Endodermal cell (in vitro differentiated cells): ENCODE data around the gene ERFE. TPM values are rescaled to one million over a fixed set of nuclear protein-coding genes. Genes with fewer than 3 reads are reported as not detected.

ENCODE experiments used
- DNase-seq: peaks from one replicate; pipeline ENCODE4 v3.0.0-alpha.2; 2017
- H3K27ac ChIP-seq: 2 replicates; pipeline ENCODE4 v1.5.1; 2013; ENCODE audit warnings: mild to moderate bottlenecking, low read depth, low read length, moderate library complexity
- H3K27me3 ChIP-seq: 2 replicates; pipeline ENCODE4 v1.6.1; 2013; ENCODE audit warnings: mild to moderate bottlenecking, low read length, moderate library complexity; ENCODE audit not compliant: insufficient read depth, control insufficient read depth, poor library complexity, severe bottlenecking
- H3K36me3 ChIP-seq: 2 replicates; pipeline ENCODE4 v1.7.0; 2013; ENCODE audit warnings: mild to moderate bottlenecking, low read length, moderate library complexity; ENCODE audit not compliant: control insufficient read depth, insufficient read depth
- H3K4me1 ChIP-seq: one replicate; pipeline ENCODE4 v1.7.0; 2013; ENCODE audit warnings: low read length; ENCODE audit not compliant: control insufficient read depth, insufficient read depth
- H3K4me3 ChIP-seq: 2 replicates; pipeline ENCODE4 v1.5.1; 2013; ENCODE audit warnings: mild to moderate bottlenecking, low read length, moderate library complexity
- H3K9ac ChIP-seq: 2 replicates; pipeline ENCODE4 v1.6.1; 2013; ENCODE audit warnings: mild to moderate bottlenecking, low read length, moderate library complexity; ENCODE audit not compliant: poor library complexity, severe bottlenecking; ENCODE audit errors: extremely low read depth
- H3K9me3 ChIP-seq: 2 replicates; pipeline ENCODE4 v1.6.1; 2013; ENCODE audit warnings: mild to moderate bottlenecking, low read length, moderate library complexity; ENCODE audit not compliant: control insufficient read depth
- H3K27ac Mint-ChIP-seq: 2 replicates; pipeline ENCODE4 v1.8.0; 2020; ENCODE audit warnings: mixed read lengths
- H3K27me3 Mint-ChIP-seq: 2 replicates; pipeline ENCODE4 v1.8.0; 2021; ENCODE audit warnings: mild to moderate bottlenecking, mixed read lengths; ENCODE audit not compliant: insufficient read depth
- H3K36me3 Mint-ChIP-seq: 2 replicates; pipeline ENCODE4 v1.8.0; 2020; ENCODE audit warnings: low read depth, mixed read lengths
- H3K4me1 Mint-ChIP-seq: 2 replicates; pipeline ENCODE4 v1.8.0; 2020; ENCODE audit warnings: mixed read lengths
- H3K4me3 Mint-ChIP-seq: 2 replicates; pipeline ENCODE4 v1.8.0; 2020; ENCODE audit warnings: mild to moderate bottlenecking, moderate library complexity, mixed read lengths
- H3K9me3 Mint-ChIP-seq: 2 replicates; pipeline ENCODE4 v1.8.0; 2020; ENCODE audit warnings: mild to moderate bottlenecking, mixed read lengths
- WGBS, 2 experiments: methylation state at CpG; one replicate each; pipeline versions ENCODE4 v1.1.5 to v1.1.7; 2013; ENCODE audit warnings: missing lambda C conversion rate in 2 of 2, mixed read lengths in 1 of 2; ENCODE audit not compliant: insufficient coverage in 1 of 2, insufficient read length in 1 of 2; 5-methylcytosine and 5-hydroxymethylcytosine counted together
- total RNA-seq, 2 donors: library from RNA; stranded (reverse); fragmentation: NEBNext Ultra II Directional in 1 of 2; extraction: Animal tissue kit (Norgen Biotek cat#: 25700) in 1 of 2; gene quantifications; 2 replicates in 1 of 2; 3 replicates in 1 of 2; pipeline ENCODE4 v1.2.1, GENCODE V29; 2021
- TF ChIP-seq, protein P1 (sequence below): fragments of 200-600 bp; sonication (generic); conservative IDR thresholded peaks from 2 replicates; pipeline ENCODE4 v1.5.0; 2021; ENCODE audit warnings: antibody characterized with exemption, mild to moderate bottlenecking

Gene ERFE
- total RNA-seq, 2 donors from 2014 or later = 0.48 to 1.6 TPM

DNA sequence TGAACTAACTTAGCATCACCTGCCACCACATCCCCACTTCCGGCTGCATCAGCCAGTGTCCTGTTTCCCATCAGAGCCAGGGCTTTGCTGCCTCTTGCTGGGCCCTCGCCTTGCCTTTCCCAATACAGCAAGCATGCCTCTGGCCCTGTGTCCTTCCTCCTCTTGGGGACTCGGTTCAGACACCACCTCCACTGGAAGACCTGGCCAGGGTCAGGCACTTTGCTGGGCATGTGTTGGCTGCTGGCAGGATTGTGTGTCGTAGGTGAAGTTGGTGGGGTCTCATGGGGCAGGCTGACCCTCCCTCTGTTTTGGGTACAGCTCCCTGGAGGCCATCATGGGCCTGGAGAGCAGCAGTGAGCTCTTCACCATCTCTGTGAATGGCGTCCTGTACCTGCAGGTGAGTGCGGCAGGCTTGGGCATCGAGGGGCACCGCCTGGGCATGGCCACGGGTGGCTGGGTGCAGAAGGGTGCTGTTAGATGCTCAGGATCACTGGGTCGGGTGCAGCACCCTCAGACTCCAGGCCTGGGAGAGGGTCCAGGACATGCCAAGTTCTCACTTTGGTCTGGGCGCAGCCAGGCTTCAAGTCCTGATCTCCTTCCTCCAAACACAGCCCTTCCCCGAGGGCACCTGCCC lies 6.6 kb downstream of the ERFE start:
- H3K4me3 Mint-ChIP-seq = peak overlapping the region; percentile 40
- no peaks in the 10 kb centered on the region for H3K4me1 Mint-ChIP-seq
- H3K27me3 Mint-ChIP-seq = peaks cover 46% of the 10 kb centered on the region
- TF ChIP-seq, protein P1, sequence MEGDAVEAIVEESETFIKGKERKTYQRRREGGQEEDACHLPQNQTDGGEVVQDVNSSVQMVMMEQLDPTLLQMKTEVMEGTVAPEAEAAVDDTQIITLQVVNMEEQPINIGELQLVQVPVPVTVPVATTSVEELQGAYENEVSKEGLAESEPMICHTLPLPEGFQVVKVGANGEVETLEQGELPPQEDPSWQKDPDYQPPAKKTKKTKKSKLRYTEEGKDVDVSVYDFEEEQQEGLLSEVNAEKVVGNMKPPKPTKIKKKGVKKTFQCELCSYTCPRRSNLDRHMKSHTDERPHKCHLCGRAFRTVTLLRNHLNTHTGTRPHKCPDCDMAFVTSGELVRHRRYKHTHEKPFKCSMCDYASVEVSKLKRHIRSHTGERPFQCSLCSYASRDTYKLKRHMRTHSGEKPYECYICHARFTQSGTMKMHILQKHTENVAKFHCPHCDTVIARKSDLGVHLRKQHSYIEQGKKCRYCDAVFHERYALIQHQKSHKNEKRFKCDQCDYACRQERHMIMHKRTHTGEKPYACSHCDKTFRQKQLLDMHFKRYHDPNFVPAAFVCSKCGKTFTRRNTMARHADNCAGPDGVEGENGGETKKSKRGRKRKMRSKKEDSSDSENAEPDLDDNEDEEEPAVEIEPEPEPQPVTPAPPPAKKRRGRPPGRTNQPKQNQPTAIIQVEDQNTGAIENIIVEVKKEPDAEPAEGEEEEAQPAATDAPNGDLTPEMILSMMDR = no peak
- 93 to 95% methylated on average over 9 to 12 of the region's 12 CpGs for WGBS, 2 experiments
- H3K27ac ChIP-seq = no peak overlapping the region
- no peak overlapping the region for H3K27ac Mint-ChIP-seq
- no peaks in the 10 kb centered on the region for H3K9me3 ChIP-seq
- peak; percentile 46 for DNase-seq
- H3K9me3 Mint-ChIP-seq = no peaks in the 10 kb centered on the region
- peaks cover 54% of the 10 kb centered on the region for H3K27me3 ChIP-seq
- H3K36me3 Mint-ChIP-seq = peaks cover 7% of the 10 kb centered on the region
- no peak overlapping the region for H3K9ac ChIP-seq
- peaks cover 21% of the 10 kb centered on the region for H3K36me3 ChIP-seq
- H3K4me3 ChIP-seq = no peak overlapping the region
- H3K4me1 ChIP-seq = no peaks in the 10 kb centered on the region

DNA sequence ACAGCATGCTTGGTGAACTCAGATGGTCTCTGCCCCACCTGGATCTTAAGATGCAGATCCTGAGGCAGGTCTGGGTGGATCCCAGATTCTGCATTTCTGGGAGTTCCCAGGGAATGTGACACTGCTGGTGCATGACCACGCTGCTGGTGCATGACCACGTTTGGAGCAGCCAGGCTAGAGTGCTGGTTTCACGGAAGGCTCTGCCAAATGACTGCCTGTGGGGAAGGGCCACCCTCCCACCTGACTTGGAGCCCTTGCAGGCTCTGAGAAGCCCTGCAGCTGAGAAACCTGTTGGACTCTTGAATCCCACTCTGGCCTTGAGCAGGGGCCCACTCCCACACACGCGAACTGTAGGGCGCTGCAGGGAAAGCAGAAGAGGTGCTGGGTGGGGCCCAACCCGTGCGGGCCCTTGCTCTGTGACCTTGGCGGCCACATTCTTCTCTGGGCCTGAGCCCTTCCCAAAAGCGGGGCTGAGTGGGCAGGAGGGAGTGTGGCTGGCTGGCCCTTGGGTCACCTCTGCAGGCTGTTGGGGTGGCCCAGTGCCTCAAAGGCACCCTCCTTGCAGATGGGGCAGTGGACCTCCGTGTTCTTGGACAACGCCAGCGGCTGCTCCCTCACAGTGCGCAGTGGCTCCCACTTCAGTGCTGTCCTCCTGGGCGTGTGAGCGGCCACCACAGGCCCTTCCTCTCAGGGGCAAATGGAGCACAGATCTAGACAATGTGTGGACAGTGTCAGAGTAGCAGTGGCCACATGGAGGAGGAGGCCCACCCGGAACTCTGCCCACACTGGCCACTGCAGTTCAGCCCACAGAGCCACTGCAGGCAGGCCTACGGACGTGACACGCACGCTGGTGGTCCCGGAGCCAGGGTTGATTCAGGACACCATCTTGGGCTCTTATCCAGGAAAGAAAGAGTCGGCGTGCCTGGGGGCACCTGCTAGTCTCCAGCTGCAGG lies 7.9 kb downstream of the ERFE start:
- H3K27me3 Mint-ChIP-seq = peaks cover 35% of the 10 kb centered on the region

DNA sequence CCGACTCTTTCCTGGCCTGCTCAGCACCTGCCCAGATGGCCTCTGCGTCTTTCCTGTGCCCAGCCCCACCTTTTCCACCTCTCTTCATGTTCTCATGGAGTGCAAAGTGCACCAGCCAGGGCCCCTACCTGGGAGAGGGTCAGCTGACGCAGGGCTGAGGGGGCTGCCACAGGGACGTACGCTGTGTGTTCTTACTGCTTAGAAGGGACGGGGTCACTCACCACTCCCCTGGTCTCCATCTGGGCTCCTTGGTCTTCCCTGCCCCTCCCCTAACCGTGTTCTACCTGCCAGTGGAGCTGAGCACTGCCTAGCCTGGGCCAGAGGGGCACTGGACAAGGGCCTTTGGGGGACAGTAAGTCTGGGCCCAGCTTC lies 8.6 kb downstream of the ERFE start:
- peaks cover 28% of the 10 kb centered on the region for H3K27me3 Mint-ChIP-seq
- H3K4me1 Mint-ChIP-seq = no peaks in the 10 kb centered on the region
- H3K27me3 ChIP-seq = peaks cover 35% of the 10 kb centered on the region
- peaks cover 19% of the 10 kb centered on the region for H3K36me3 Mint-ChIP-seq
- TF ChIP-seq, protein P1 = no peak
- no peak overlapping the region for H3K4me3 Mint-ChIP-seq
- WGBS, 2 experiments = 90 to 91% methylated on average over 4 to 7 of the region's 7 CpGs
- H3K4me1 ChIP-seq = no peaks in the 10 kb centered on the region
- DNase-seq = peak; percentile 38
- H3K27ac Mint-ChIP-seq = peak overlapping the region; percentile 13
- H3K9me3 Mint-ChIP-seq = no peaks in the 10 kb centered on the region
- no peak overlapping the region for H3K4me3 ChIP-seq
- H3K36me3 ChIP-seq = peaks cover 37% of the 10 kb centered on the region
- no peaks in the 10 kb centered on the region for H3K9me3 ChIP-seq
- no peak overlapping the region for H3K9ac ChIP-seq
- no peak overlapping the region for H3K27ac ChIP-seq

More for the DNA sequence above, 7.9 kb downstream of the ERFE start:
- TF ChIP-seq, protein P1 = no peak
- H3K4me3 ChIP-seq = no peak overlapping the region
- no peaks in the 10 kb centered on the region for H3K9me3 ChIP-seq
- peaks cover 14% of the 10 kb centered on the region for H3K36me3 Mint-ChIP-seq
- peak; percentile 43 for DNase-seq
- H3K4me1 ChIP-seq = no peaks in the 10 kb centered on the region
- no peaks in the 10 kb centered on the region for H3K9me3 Mint-ChIP-seq
- no peaks in the 10 kb centered on the region for H3K4me1 Mint-ChIP-seq
- H3K27ac Mint-ChIP-seq = no peak overlapping the region
- peaks cover 42% of the 10 kb centered on the region for H3K27me3 ChIP-seq
- 95% methylated on average over 20 to 24 of the region's 24 CpGs for WGBS, 2 experiments
- no peak overlapping the region for H3K9ac ChIP-seq
- H3K4me3 Mint-ChIP-seq = no peak overlapping the region
- H3K36me3 ChIP-seq = peaks cover 33% of the 10 kb centered on the region
- no peak overlapping the region for H3K27ac ChIP-seq
